ENCODE results near the gene PLPP3. TPM values are rescaled to one million over a fixed set of nuclear protein-coding genes. Genes with fewer than 3 reads are reported as not detected.

PLPP3 gene
- total RNA-seq, 1 donor from 2014 or later = 101 TPM

- Histone ChIP-seq H3K27me3 (ENCODE audit: low read depth) (no peaks in the 10 kb centered on the region), H3K4me1 (peaks cover 100% of the 10 kb centered on the region), H3K9me3 (replicated peaks) (no peaks in the 10 kb centered on the region), H3K27ac (replicated peaks) (peak overlapping the region; percentile 83), H3K4me3 (peak overlapping the region; percentile 7), H3K36me3 (peaks cover 73% of the 10 kb centered on the region)
- intact Hi-C loops (cut with micrococcal nuclease) = no loop called here
- TF ChIP-seq, protein P1, sequence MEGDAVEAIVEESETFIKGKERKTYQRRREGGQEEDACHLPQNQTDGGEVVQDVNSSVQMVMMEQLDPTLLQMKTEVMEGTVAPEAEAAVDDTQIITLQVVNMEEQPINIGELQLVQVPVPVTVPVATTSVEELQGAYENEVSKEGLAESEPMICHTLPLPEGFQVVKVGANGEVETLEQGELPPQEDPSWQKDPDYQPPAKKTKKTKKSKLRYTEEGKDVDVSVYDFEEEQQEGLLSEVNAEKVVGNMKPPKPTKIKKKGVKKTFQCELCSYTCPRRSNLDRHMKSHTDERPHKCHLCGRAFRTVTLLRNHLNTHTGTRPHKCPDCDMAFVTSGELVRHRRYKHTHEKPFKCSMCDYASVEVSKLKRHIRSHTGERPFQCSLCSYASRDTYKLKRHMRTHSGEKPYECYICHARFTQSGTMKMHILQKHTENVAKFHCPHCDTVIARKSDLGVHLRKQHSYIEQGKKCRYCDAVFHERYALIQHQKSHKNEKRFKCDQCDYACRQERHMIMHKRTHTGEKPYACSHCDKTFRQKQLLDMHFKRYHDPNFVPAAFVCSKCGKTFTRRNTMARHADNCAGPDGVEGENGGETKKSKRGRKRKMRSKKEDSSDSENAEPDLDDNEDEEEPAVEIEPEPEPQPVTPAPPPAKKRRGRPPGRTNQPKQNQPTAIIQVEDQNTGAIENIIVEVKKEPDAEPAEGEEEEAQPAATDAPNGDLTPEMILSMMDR (IDR thresholded peaks at IDR 0.05; ENCODE audit: borderline replicate concordance) = no peak
- DNase-seq = peak; percentile 38
Observed at GRCh38 chr1:56505792-56506743, 73.3 kb downstream of the PLPP3 start.

- no peaks in the 10 kb centered on the region for H3K9me3 ChIP-seq (replicated peaks)
- H3K27ac ChIP-seq (replicated peaks) = peak overlapping the region; percentile 54
- TF ChIP-seq, protein P1 (IDR thresholded peaks at IDR 0.05; ENCODE audit: borderline replicate concordance) = no peak
- H3K27me3 ChIP-seq (ENCODE audit: low read depth) = no peaks in the 10 kb centered on the region
- no peak for DNase-seq
- H3K4me3 ChIP-seq = no peak overlapping the region
- intact Hi-C loops (cut with micrococcal nuclease) = no loop called here
- H3K36me3 ChIP-seq = peaks cover 64% of the 10 kb centered on the region
- peaks cover 100% of the 10 kb centered on the region for H3K4me1 ChIP-seq
Observed at GRCh38 chr1:56502700-56503245, 76.6 kb downstream of the PLPP3 start.

- intact Hi-C loops (cut with micrococcal nuclease) = no loop called here
- peaks cover 100% of the 10 kb centered on the region for H3K4me1 ChIP-seq
- peaks cover 55% of the 10 kb centered on the region for H3K36me3 ChIP-seq
- H3K9me3 ChIP-seq (replicated peaks) = no peaks in the 10 kb centered on the region
- H3K27me3 ChIP-seq (ENCODE audit: low read depth) = no peaks in the 10 kb centered on the region
- TF ChIP-seq, protein P1 (IDR thresholded peaks at IDR 0.05; ENCODE audit: borderline replicate concordance) = no peak
- DNase-seq = no peak
- no peak overlapping the region for H3K4me3 ChIP-seq
- peak overlapping the region; percentile 54 for H3K27ac ChIP-seq (replicated peaks)
Observed at GRCh38 chr1:56501888-56502287, 77.5 kb downstream of the PLPP3 start.

- Histone ChIP-seq H3K4me3 (no peak overlapping the region), H3K36me3 (peaks cover 54% of the 10 kb centered on the region), H3K27ac (replicated peaks) (peak overlapping the region; percentile 54), H3K9me3 (replicated peaks) (no peaks in the 10 kb centered on the region), H3K27me3 (ENCODE audit: low read depth) (no peaks in the 10 kb centered on the region), H3K4me1 (peaks cover 100% of the 10 kb centered on the region)
- TF ChIP-seq, protein P1 (IDR thresholded peaks at IDR 0.05; ENCODE audit: borderline replicate concordance) = no peak
- no peak for DNase-seq
- intact Hi-C loops (cut with micrococcal nuclease) = no loop called here
Observed at GRCh38 chr1:56501426-56501825, 77.9 kb downstream of the PLPP3 start.

- TF ChIP-seq, protein P1 (IDR thresholded peaks at IDR 0.05; ENCODE audit: borderline replicate concordance) = no peak
- Histone ChIP-seq H3K27me3 (ENCODE audit: low read depth) (no peaks in the 10 kb centered on the region), H3K4me3 (no peak overlapping the region), H3K9me3 (replicated peaks) (no peaks in the 10 kb centered on the region), H3K36me3 (peaks cover 50% of the 10 kb centered on the region), H3K27ac (replicated peaks) (peak overlapping the region; percentile 55), H3K4me1 (peaks cover 82% of the 10 kb centered on the region)
- DNase-seq = no peak
- intact Hi-C loops (cut with micrococcal nuclease) = no loop called here
Observed at GRCh38 chr1:56496821-56497772, 82.3 kb downstream of the PLPP3 start.

Measured in left ventricle myocardium inferior (tissue), 1 donor.